Measurements from ENCODE around the gene PLXNB2. TPM values are rescaled to one million over a fixed set of nuclear protein-coding genes. Genes with fewer than 3 reads are reported as not detected.

Gene PLXNB2
- total RNA-seq, 1 experiment from 2014 or later: 236 TPM

DNA sequence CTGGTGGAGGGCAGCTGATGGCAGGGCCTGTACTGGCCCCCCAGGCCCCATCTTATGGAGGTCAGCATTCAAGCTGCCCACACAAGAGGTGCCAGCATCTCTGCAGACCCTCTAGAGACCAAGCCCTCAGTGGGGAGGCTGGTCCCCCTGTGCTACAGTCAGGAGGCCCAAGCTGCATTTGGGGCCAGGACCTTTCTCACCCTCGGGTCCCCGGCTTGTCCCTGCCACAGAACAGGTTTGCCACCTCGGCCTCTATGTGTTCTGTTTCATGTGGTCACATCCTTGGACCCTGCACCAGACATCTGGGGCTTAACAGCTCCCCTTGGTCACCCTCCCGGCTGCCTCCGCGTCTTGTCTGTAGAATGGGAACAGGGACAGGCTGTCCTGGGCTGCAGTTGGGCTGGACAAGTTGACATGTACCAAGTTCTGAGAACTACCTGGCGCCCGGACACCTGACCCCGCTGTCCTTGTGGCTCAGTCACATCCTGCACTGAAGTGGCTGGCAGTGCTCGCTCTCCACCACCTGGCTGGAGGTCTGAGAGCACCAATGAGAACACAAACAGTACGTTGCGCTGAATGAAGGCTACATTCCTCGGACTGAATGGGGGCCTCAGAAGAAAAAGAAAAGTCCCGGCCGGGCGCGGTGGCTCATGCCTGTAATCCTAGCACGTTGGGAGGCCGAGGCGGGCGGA lies 2.7 kb upstream of the PLXNB2 start:
- BruUV-seq (replicated peaks): no TSS peak

More for the DNA sequence above, 2.7 kb upstream of the PLXNB2 start:
- Histone ChIP-seq H3K9me2 (ENCODE audit: insufficient read depth) (no peaks in the 10 kb centered on the region), H3K4me3 (replicated peaks in 1 of 2; ENCODE audit: low read depth in 1 of 2, low read length in 2 of 2) (no peak overlapping the region), H3K79me2 (ENCODE audit: insufficient read depth, low read length) (peaks cover 18% of the 10 kb centered on the region), H3K27ac (ENCODE audit: low read depth, low read length) (no peak overlapping the region; the same call in 1 of the 2 replicates), H3K36me3 (ENCODE audit: control insufficient read depth in 1 of 2, insufficient read depth in 2 of 2, low read length in 2 of 2) (no peaks in the 10 kb centered on the region), H2AFZ (ENCODE audit: low read depth, low read length, poor library complexity, severe bottlenecking) (no peak overlapping the region), H3K27me3 (ENCODE audit: insufficient read depth, low read length) (no peaks in the 10 kb centered on the region), H3K9ac (ENCODE audit: low read length) (no peak overlapping the region), H3K4me2 (ENCODE audit: low read length) (no peak overlapping the region), H4K20me1 (ENCODE audit: insufficient read depth) (no peaks in the 10 kb centered on the region), H3K9me3 (ENCODE audit: control insufficient read depth in 1 of 2, insufficient read depth in 1 of 2, low read depth in 1 of 2, low read length in 2 of 2) (no peaks in the 10 kb centered on the region), H3K4me1 (ENCODE audit: control insufficient read depth in 1 of 2, insufficient read depth in 2 of 2, low read length in 2 of 2) (peaks cover 10 to 40% of the 10 kb centered on the region in 2 experiments)
- CTCF ChIA-PET: no interaction called here
- POLR2A ChIA-PET: no interaction called here
- TF ChIP-seq EZH2phosphoT487 (IDR thresholded peaks at IDR 0.05; ENCODE audit: borderline replicate concordance) (no peak), ZNF274 (IDR thresholded peaks at IDR 0.05; ENCODE audit: low read depth, low read length) (no peak), EZH2 (IDR thresholded peaks at IDR 0.05) (no peak), REST (IDR thresholded peaks at IDR 0.05; ENCODE audit: low read depth) (no peak), ZFX (IDR thresholded peaks at IDR 0.05) (no peak), CEBPB (IDR thresholded peaks at IDR 0.05; ENCODE audit: low read depth) (no peak), POLR2A (IDR thresholded peaks at IDR 0.05; ENCODE audit: borderline replicate concordance, extremely low read depth, insufficient read depth, insufficient read length) (no peak), MAX (IDR thresholded peaks at IDR 0.05) (no peak), EGR1 (IDR thresholded peaks at IDR 0.05; ENCODE audit: low read depth) (no peak), SP1 (IDR thresholded peaks at IDR 0.05; ENCODE audit: low read depth) (no peak), TCF7L2 (IDR thresholded peaks at IDR 0.05; ENCODE audit: borderline replicate concordance, extremely low read depth, insufficient read depth, insufficient read length) (no peak), SIN3A (IDR thresholded peaks at IDR 0.05; ENCODE audit: low read depth) (no peak)
- TF ChIP-seq, protein P1, sequence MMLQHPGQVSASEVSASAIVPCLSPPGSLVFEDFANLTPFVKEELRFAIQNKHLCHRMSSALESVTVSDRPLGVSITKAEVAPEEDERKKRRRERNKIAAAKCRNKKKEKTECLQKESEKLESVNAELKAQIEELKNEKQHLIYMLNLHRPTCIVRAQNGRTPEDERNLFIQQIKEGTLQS (IDR thresholded peaks at IDR 0.05): no peak
- DNase-seq (ENCODE audit: low read depth, low spot score) (no peak), ATAC-seq (no peak)
- RAD21 ChIA-PET (ENCODE audit: low non-redundant PET in 1 of 2, low total read pairs in 2 of 2, uncharacterized antibody in 2 of 2, unreplicated experiment in 2 of 2): no interaction called here
- intact Hi-C loops (cut with micrococcal nuclease): no loop called here
